Gastroesophageal sphincter (tissue), 3 donors: ENCODE measurements around the gene INPP5E.

Experiments used
- POLR2AphosphoS5 ChIP-seq: sonication (generic); formaldehyde crosslinking; IDR thresholded peaks from one replicate; pipeline ENCODE4 v1.6.1; 2017; ENCODE audit warnings: antibody characterized with exemption
- TF ChIP-seq, protein P1 (sequence below), 4 experiments: fragments of 200-600 bp in 2 of 4; fragments of 450-650 bp in 2 of 4; sonication (generic) in 1 of 4; IDR thresholded peaks; one replicate each; pipeline ENCODE4 v1.5.1; 2017 to 2019; ENCODE audit warnings: antibody characterized with exemption in 4 of 4, mild to moderate bottlenecking in 2 of 4, moderate library complexity in 2 of 4

GRCh38 chr9:136419092-136419420 lies 20.6 kb downstream of the INPP5E start:
- TF ChIP-seq, protein P1, sequence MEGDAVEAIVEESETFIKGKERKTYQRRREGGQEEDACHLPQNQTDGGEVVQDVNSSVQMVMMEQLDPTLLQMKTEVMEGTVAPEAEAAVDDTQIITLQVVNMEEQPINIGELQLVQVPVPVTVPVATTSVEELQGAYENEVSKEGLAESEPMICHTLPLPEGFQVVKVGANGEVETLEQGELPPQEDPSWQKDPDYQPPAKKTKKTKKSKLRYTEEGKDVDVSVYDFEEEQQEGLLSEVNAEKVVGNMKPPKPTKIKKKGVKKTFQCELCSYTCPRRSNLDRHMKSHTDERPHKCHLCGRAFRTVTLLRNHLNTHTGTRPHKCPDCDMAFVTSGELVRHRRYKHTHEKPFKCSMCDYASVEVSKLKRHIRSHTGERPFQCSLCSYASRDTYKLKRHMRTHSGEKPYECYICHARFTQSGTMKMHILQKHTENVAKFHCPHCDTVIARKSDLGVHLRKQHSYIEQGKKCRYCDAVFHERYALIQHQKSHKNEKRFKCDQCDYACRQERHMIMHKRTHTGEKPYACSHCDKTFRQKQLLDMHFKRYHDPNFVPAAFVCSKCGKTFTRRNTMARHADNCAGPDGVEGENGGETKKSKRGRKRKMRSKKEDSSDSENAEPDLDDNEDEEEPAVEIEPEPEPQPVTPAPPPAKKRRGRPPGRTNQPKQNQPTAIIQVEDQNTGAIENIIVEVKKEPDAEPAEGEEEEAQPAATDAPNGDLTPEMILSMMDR (IDR thresholded peaks at IDR 0.05): no peak
- no peak for TF ChIP-seq POLR2AphosphoS5
